ENCODE results near the gene GSTM4.
"Not testable (repeated sequence)": the region's sequence is repeated elsewhere in the genome, so short reads cannot be mapped to it uniquely, and the experiment has no call there.

Gene GSTM4

GRCh38 chr1:109678637-109679036, 22.7 kb downstream of the GSTM4 start:
- not testable (repeated sequence) for H3K4me1 ChIP-seq (ENCODE audit: control insufficient read depth in 2 of 2, insufficient read depth in 2 of 2, low read length in 2 of 2); H3K27me3 ChIP-seq (ENCODE audit: control insufficient read depth in 2 of 2, insufficient read depth in 2 of 2, low read length in 2 of 2); H3K36me3 ChIP-seq (ENCODE audit: control insufficient read depth in 2 of 2, insufficient read depth in 2 of 2, low read length in 2 of 2); H3K4me3 ChIP-seq (ENCODE audit: low read length in 2 of 2); H3K27ac ChIP-seq (ENCODE audit: low read depth in 2 of 2, low read length in 2 of 2); H3K9ac ChIP-seq (ENCODE audit: low read depth in 1 of 2, low read length in 2 of 2); H3K9me3 ChIP-seq (ENCODE audit: control insufficient read depth in 2 of 2, low read length in 2 of 2)

GRCh38 chr1:109684777-109685176, 28.9 kb downstream of the GSTM4 start:
- not testable (repeated sequence) for H3K9ac ChIP-seq (ENCODE audit: low read depth in 1 of 2, low read length in 2 of 2); H3K9me3 ChIP-seq (ENCODE audit: control insufficient read depth in 2 of 2, low read length in 2 of 2); H3K36me3 ChIP-seq (ENCODE audit: control insufficient read depth in 2 of 2, insufficient read depth in 2 of 2, low read length in 2 of 2); H3K27me3 ChIP-seq (ENCODE audit: control insufficient read depth in 2 of 2, insufficient read depth in 2 of 2, low read length in 2 of 2); H3K4me1 ChIP-seq (ENCODE audit: control insufficient read depth in 2 of 2, insufficient read depth in 2 of 2, low read length in 2 of 2); H3K4me3 ChIP-seq (ENCODE audit: low read length in 2 of 2); H3K27ac ChIP-seq (ENCODE audit: low read depth in 2 of 2, low read length in 2 of 2)

- not testable (repeated sequence) for H3K36me3 ChIP-seq (ENCODE audit: control insufficient read depth in 2 of 2, insufficient read depth in 2 of 2, low read length in 2 of 2); H3K9me3 ChIP-seq (ENCODE audit: control insufficient read depth in 2 of 2, low read length in 2 of 2); H3K9ac ChIP-seq (ENCODE audit: low read depth in 1 of 2, low read length in 2 of 2); H3K27me3 ChIP-seq (ENCODE audit: control insufficient read depth in 2 of 2, insufficient read depth in 2 of 2, low read length in 2 of 2); H3K4me1 ChIP-seq (ENCODE audit: control insufficient read depth in 2 of 2, insufficient read depth in 2 of 2, low read length in 2 of 2); H3K4me3 ChIP-seq (ENCODE audit: low read length in 2 of 2); H3K27ac ChIP-seq (ENCODE audit: low read depth in 2 of 2, low read length in 2 of 2)
Observed at GRCh38 chr1:109685399-109685798, 29.5 kb downstream of the GSTM4 start.

- H3K4me3 ChIP-seq (ENCODE audit: low read length in 2 of 2); H3K9me3 ChIP-seq (ENCODE audit: control insufficient read depth in 2 of 2, low read length in 2 of 2); H3K27ac ChIP-seq (ENCODE audit: low read depth in 2 of 2, low read length in 2 of 2); H3K27me3 ChIP-seq (ENCODE audit: control insufficient read depth in 2 of 2, insufficient read depth in 2 of 2, low read length in 2 of 2); H3K4me1 ChIP-seq (ENCODE audit: control insufficient read depth in 2 of 2, insufficient read depth in 2 of 2, low read length in 2 of 2); H3K9ac ChIP-seq (ENCODE audit: low read depth in 1 of 2, low read length in 2 of 2); H3K36me3 ChIP-seq (ENCODE audit: control insufficient read depth in 2 of 2, insufficient read depth in 2 of 2, low read length in 2 of 2): not testable (repeated sequence)
Observed at GRCh38 chr1:109685890-109686289, 30.0 kb downstream of the GSTM4 start.

DNA sequence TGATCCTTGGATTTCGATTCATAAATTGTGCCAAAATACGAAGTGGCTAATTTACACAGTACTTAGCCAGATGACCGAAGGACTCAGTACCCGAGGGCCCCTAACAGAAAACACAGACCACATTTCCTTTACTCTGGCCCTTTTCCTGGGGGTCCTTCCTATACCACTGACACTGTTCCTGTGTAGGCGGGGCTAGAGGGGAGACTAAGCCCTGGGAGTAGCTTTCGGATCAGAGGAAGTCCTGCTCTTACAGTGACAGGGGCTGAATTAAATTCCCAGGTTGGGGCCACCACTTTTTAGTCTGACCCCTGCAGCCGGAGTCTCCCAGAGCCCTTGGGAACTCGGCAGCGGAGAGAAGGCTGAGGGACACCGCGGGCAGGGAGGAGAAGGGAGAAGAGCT, 31.2 kb downstream of the GSTM4 start:
- H3K27ac ChIP-seq (ENCODE audit: low read depth in 2 of 2, low read length in 2 of 2); H3K27me3 ChIP-seq (ENCODE audit: control insufficient read depth in 2 of 2, insufficient read depth in 2 of 2, low read length in 2 of 2); H3K4me1 ChIP-seq (ENCODE audit: control insufficient read depth in 2 of 2, insufficient read depth in 2 of 2, low read length in 2 of 2); H3K36me3 ChIP-seq (ENCODE audit: control insufficient read depth in 2 of 2, insufficient read depth in 2 of 2, low read length in 2 of 2); H3K4me3 ChIP-seq (ENCODE audit: low read length in 2 of 2); H3K9me3 ChIP-seq (ENCODE audit: control insufficient read depth in 2 of 2, low read length in 2 of 2): not testable (repeated sequence)
- peak overlapping the region in 1 of 2 donors; percentile 68 for H3K9ac ChIP-seq (ENCODE audit: low read depth in 1 of 2, low read length in 2 of 2)

DNA sequence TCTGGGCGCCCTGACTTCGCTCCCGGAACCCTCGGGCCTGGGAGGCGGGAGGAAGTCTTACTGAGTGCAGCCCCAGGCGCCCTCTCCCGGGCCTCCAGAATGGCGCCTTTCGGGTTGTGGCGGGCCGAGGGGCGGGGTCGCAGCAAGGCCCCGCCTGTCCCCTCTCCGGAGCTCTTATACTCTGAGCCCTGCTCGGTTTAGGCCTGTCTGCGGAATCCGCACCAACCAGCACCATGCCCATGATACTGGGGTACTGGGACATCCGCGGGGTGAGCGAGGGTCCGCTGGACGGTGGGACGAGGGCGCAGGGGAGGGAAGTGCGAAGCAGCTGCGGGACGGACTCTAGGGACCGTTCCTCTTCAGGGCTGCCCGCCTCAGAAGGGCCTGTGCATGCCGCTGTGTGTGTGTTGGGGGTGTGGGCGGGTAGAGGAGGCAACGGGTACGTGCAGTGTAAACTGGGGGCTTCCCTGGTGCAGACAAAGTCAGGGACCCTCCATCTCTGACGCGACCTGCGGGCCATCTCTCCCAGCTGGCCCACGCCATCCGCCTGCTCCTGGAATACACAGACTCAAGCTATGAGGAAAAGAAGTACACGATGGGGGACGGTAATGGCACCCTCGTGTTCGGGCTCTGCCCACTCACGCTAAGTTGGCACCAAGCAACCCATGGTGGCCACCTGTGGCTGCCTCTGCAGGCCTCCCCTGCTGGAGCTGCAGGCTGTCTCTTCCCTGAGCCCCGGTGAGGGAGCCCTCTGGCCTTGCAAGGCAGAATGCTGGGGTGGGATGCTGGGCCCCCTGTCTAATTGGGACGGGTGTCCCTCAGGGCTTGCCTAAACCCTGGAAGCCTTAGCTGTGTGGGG, 32.0 kb downstream of the GSTM4 start, which contains the start of gene GSTM1:
TSS of gene GSTM1 (plus strand) at position 177 of the 859 bp plus-strand sequence. CDS start at position 234, 57 bp downstream.
- Histone ChIP-seq H3K4me1 (ENCODE audit: control insufficient read depth in 2 of 2, insufficient read depth in 2 of 2, low read length in 2 of 2) (peaks cover 0 to 2% of the 10 kb centered on the region in 2 donors), H3K27ac (ENCODE audit: low read depth in 2 of 2, low read length in 2 of 2) (peak within 1 kb of the TSS in 1 of 2 donors; percentile 51), H3K36me3 (ENCODE audit: control insufficient read depth in 2 of 2, insufficient read depth in 2 of 2, low read length in 2 of 2) (no peaks in the 10 kb centered on the region), H3K9me3 (ENCODE audit: control insufficient read depth in 2 of 2, low read length in 2 of 2) (no peaks in the 10 kb centered on the region), H3K9ac (ENCODE audit: low read depth in 1 of 2, low read length in 2 of 2) (peak within 1 kb of the TSS in 1 of 2 donors; percentile 68), H3K4me3 (ENCODE audit: low read length in 2 of 2) (peak within 1 kb of the TSS in 1 of 2 donors; percentile 71), H3K27me3 (ENCODE audit: control insufficient read depth in 2 of 2, insufficient read depth in 2 of 2, low read length in 2 of 2) (no peaks in the 10 kb centered on the region)

GRCh38 chr1:109689844-109690405, 34.0 kb downstream of the GSTM4 start:
- Histone ChIP-seq H3K9ac (ENCODE audit: low read depth in 1 of 2, low read length in 2 of 2) (no peak overlapping the region), H3K4me3 (ENCODE audit: low read length in 2 of 2) (no peak overlapping the region), H3K27ac (ENCODE audit: low read depth in 2 of 2, low read length in 2 of 2) (no peak overlapping the region), H3K27me3 (ENCODE audit: control insufficient read depth in 2 of 2, insufficient read depth in 2 of 2, low read length in 2 of 2) (no peaks in the 10 kb centered on the region), H3K4me1 (ENCODE audit: control insufficient read depth in 2 of 2, insufficient read depth in 2 of 2, low read length in 2 of 2) (peaks cover 0 to 2% of the 10 kb centered on the region in 2 donors), H3K36me3 (ENCODE audit: control insufficient read depth in 2 of 2, insufficient read depth in 2 of 2, low read length in 2 of 2) (no peaks in the 10 kb centered on the region), H3K9me3 (ENCODE audit: control insufficient read depth in 2 of 2, low read length in 2 of 2) (no peaks in the 10 kb centered on the region)

DNA sequence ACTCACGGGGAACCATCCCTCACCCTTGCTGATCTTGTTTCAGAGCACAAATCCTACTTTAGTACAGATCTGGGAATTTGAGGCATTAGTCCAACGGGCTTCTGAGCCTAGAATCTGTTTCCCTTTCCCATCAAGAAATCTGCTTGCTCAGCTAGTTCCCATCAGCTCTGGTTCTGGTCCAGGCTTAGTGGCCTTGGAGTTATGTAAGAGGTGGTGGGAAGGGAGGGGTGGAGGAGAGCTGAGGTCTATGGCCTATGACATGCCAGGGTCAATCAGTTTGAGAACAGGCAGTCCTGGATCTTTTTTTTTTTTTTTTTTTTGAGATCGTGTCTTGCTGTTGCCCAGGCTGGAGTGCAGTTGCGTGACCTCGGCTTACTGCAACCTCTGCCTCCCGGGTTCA, 35.9 kb downstream of the GSTM4 start:
- no peaks in the 10 kb centered on the region for H3K9me3 ChIP-seq (ENCODE audit: control insufficient read depth in 2 of 2, low read length in 2 of 2)
- no peaks in the 10 kb centered on the region for H3K36me3 ChIP-seq (ENCODE audit: control insufficient read depth in 2 of 2, insufficient read depth in 2 of 2, low read length in 2 of 2)
- H3K27ac ChIP-seq (ENCODE audit: low read depth in 2 of 2, low read length in 2 of 2): peak overlapping the region in 1 of 2 donors; percentile 39
- H3K4me1 ChIP-seq (ENCODE audit: control insufficient read depth in 2 of 2, insufficient read depth in 2 of 2, low read length in 2 of 2): peaks cover 0 to 2% of the 10 kb centered on the region in 2 donors
- no peak overlapping the region for H3K9ac ChIP-seq (ENCODE audit: low read depth in 1 of 2, low read length in 2 of 2)
- no peaks in the 10 kb centered on the region for H3K27me3 ChIP-seq (ENCODE audit: control insufficient read depth in 2 of 2, insufficient read depth in 2 of 2, low read length in 2 of 2)
- H3K4me3 ChIP-seq (ENCODE audit: low read length in 2 of 2): no peak overlapping the region

DNA sequence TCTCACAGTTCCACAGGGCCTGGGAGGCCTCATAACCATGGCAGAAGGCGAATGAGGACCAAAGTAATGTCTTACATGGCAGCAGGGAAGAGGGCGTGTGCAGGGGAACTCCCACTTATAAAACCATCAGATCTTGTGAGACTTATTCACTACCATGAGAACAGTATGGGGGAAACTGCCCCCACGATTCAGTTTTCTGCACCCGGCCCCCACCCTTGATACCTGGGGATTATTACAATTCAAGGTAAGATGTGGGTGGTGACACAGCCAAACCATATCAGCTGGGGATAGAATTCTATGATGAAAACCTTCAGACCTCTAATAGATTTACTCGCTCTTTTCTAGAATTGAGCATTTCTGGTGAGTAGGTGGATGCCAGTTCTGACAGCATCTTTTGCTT, 38.5 kb downstream of the GSTM4 start:
- H3K27ac ChIP-seq (ENCODE audit: low read depth in 2 of 2, low read length in 2 of 2); H3K9ac ChIP-seq (ENCODE audit: low read depth in 1 of 2, low read length in 2 of 2); H3K4me3 ChIP-seq (ENCODE audit: low read length in 2 of 2); H3K4me1 ChIP-seq (ENCODE audit: control insufficient read depth in 2 of 2, insufficient read depth in 2 of 2, low read length in 2 of 2); H3K36me3 ChIP-seq (ENCODE audit: control insufficient read depth in 2 of 2, insufficient read depth in 2 of 2, low read length in 2 of 2); H3K9me3 ChIP-seq (ENCODE audit: control insufficient read depth in 2 of 2, low read length in 2 of 2); H3K27me3 ChIP-seq (ENCODE audit: control insufficient read depth in 2 of 2, insufficient read depth in 2 of 2, low read length in 2 of 2): not testable (repeated sequence)

DNA sequence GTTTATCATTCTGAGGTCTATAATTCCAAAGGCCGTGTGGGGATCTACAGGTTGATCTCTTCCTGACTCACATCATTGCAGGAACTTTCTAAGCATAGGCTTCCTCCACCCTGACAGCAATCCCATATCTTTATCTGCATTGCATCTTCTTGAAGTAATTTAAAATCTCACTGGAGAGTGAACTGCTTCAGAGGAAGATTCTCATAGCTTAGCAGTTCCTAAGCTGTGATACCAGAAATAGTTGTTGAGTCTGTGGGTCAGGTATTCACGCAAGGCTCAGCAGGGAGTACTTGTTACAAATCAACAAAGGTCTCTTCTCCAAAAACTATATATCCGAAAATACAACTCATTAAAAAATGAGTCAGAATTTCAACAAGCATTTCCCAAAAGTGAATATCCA, 39.2 kb downstream of the GSTM4 start:
- not testable (repeated sequence) for H3K36me3 ChIP-seq (ENCODE audit: control insufficient read depth in 2 of 2, insufficient read depth in 2 of 2, low read length in 2 of 2); H3K9me3 ChIP-seq (ENCODE audit: control insufficient read depth in 2 of 2, low read length in 2 of 2); H3K4me3 ChIP-seq (ENCODE audit: low read length in 2 of 2); H3K4me1 ChIP-seq (ENCODE audit: control insufficient read depth in 2 of 2, insufficient read depth in 2 of 2, low read length in 2 of 2); H3K9ac ChIP-seq (ENCODE audit: low read depth in 1 of 2, low read length in 2 of 2); H3K27ac ChIP-seq (ENCODE audit: low read depth in 2 of 2, low read length in 2 of 2); H3K27me3 ChIP-seq (ENCODE audit: control insufficient read depth in 2 of 2, insufficient read depth in 2 of 2, low read length in 2 of 2)

Measured in mucosa of rectum (tissue), 2 donors.